GM18508 (cell line): ENCODE data around the gene PPIAL4G.
"Not testable (repeated sequence)": the region's sequence is repeated elsewhere in the genome, so short reads cannot be mapped to it uniquely, and the experiment has no call there.

ENCODE experiments used
- ATAC-seq: cut with Tn5 transposase; IDR thresholded peaks from one replicate; pipeline ENCODE4 v1.9.1; 2021; ENCODE audit warnings: moderate number of reproducible peaks; ENCODE audit not compliant: insufficient read depth, unreplicated experiment

PPIAL4G gene

GRCh38 chr1:148432916-148433317 is 50.2 kb downstream of the PPIAL4G start:
- not testable (repeated sequence) for ATAC-seq
